GM11168 (cell line): Measurements from ENCODE around the gene RBM22.
"Not testable (repeated sequence)": the region's sequence is repeated elsewhere in the genome, so short reads cannot be mapped to it uniquely, and the experiment has no call there.

Experiments
- in situ Hi-C: fragments of 300-500 bp; cut with MboI; formaldehyde crosslinking; loops from one replicate; pipeline ENCODE4 v1.12.0; 2022; ENCODE audit warnings: low sequenced_read_pairs; ENCODE audit not compliant: unreplicated experiment

The RBM22 gene

GRCh38 chr5:150700594-150701377 lies at the start of gene RBM22:
Gene RBM22, minus strand, starts transcription at chr5:150701062. Its CDS starts 77 bp downstream, at chr5:150700985.
- in situ Hi-C loops, result no loop called here

- in situ Hi-C loops, result no loop called here
Measured at GRCh38 chr5:150750469-150750868, 49.6 kb upstream of the RBM22 start.

- in situ Hi-C loops, result not testable (repeated sequence)
Measured at GRCh38 chr5:150743142-150743488, 42.3 kb upstream of the RBM22 start.

- in situ Hi-C loops, result not testable (repeated sequence)
Measured at GRCh38 chr5:150742455-150743141, 41.7 kb upstream of the RBM22 start.

GRCh38 chr5:150740992-150741391 lies 40.1 kb upstream of the RBM22 start:
- in situ Hi-C loops, result no loop called here

GRCh38 chr5:150738862-150739261 lies 38.0 kb upstream of the RBM22 start:
- in situ Hi-C loops, result no loop called here

GRCh38 chr5:150734579-150735384 lies 33.9 kb upstream of the RBM22 start:
- in situ Hi-C loops, result no loop called here

GRCh38 chr5:150731669-150732242 lies 30.9 kb upstream of the RBM22 start:
- in situ Hi-C loops, result no loop called here

GRCh38 chr5:150729859-150730258 lies 29.0 kb upstream of the RBM22 start:
- in situ Hi-C loops, result no loop called here

GRCh38 chr5:150723845-150724244 lies 23.0 kb upstream of the RBM22 start:
- in situ Hi-C loops, result no loop called here

GRCh38 chr5:150710165-150710564 lies 9.3 kb upstream of the RBM22 start:
- in situ Hi-C loops, result no loop called here

- in situ Hi-C loops, result no loop called here
Measured at GRCh38 chr5:150706776-150707390, 6.0 kb upstream of the RBM22 start.

- in situ Hi-C loops, result no loop called here
Measured at GRCh38 chr5:150703762-150704161, 2.9 kb upstream of the RBM22 start.

- in situ Hi-C loops, result no loop called here
Measured at GRCh38 chr5:150700246-150700593, 642 bp downstream of the RBM22 start.

- in situ Hi-C loops, result no loop called here
Measured at GRCh38 chr5:150694612-150695011, 6.2 kb downstream of the RBM22 start.

- in situ Hi-C loops, result no loop called here
Measured at GRCh38 chr5:150692276-150692675, 8.6 kb downstream of the RBM22 start.

- in situ Hi-C loops, result no loop called here
Measured at GRCh38 chr5:150690760-150691159, 10.1 kb downstream of the RBM22 start.

- in situ Hi-C loops, result no loop called here
Measured at GRCh38 chr5:150689120-150689519, 11.7 kb downstream of the RBM22 start.

- in situ Hi-C loops, result no loop called here
Measured at GRCh38 chr5:150676578-150676977, 24.3 kb downstream of the RBM22 start.

GRCh38 chr5:150675069-150675468 lies 25.8 kb downstream of the RBM22 start:
- in situ Hi-C loops, result no loop called here
